Stomach (tissue), 4 donors: ENCODE results near the gene MYBPC3.

Source experiments
- POLR2A ChIP-seq, 4 donors: fragments of 450-650 bp; IDR thresholded peaks; one replicate each; pipeline ENCODE4 v1.6.1; 2016; ENCODE audit warnings: antibody characterized with exemption in 4 of 4, control low read depth in 2 of 4, mild to moderate bottlenecking in 1 of 4, moderate library complexity in 1 of 4
- POLR2AphosphoS5 ChIP-seq, 3 donors: sonication (generic); formaldehyde crosslinking; IDR thresholded peaks; one replicate each; pipeline ENCODE4 v1.6.1; 2016; ENCODE audit warnings: antibody characterized with exemption in 3 of 3

DNA sequence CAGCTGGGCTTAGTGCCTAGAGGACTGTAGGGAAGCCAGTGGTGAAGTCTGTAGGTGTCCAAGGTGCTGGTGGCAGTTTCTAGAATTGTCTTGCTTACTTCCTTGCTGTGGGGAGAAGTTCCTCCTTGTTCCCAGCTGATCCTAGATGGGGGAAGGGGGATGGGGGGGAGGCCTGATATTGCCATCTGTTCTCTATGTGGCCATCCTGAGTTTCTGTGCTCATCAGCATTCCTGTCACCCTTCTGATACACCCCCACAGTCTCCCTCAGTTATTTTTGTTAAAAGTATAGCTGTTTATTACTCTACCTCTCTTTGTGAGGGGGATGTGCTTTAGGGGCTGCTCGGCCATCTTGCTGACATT lies 46.0 kb downstream of the MYBPC3 start:
- TF ChIP-seq POLR2A (IDR thresholded peaks at IDR 0.05) (no peak), POLR2AphosphoS5 (IDR thresholded peaks at IDR 0.05) (no peak)
